ENCODE data around the gene ULK4. TPM values are rescaled to one million over a fixed set of nuclear protein-coding genes. Genes with fewer than 3 reads are reported as not detected.

Gene ULK4
- total and polyA plus RNA-seq, 2 of the 8 experiments (the other 6 are each of a cell fraction or from before 2014, with no cell fraction given): 3.0 to 10.8 TPM

DNA sequence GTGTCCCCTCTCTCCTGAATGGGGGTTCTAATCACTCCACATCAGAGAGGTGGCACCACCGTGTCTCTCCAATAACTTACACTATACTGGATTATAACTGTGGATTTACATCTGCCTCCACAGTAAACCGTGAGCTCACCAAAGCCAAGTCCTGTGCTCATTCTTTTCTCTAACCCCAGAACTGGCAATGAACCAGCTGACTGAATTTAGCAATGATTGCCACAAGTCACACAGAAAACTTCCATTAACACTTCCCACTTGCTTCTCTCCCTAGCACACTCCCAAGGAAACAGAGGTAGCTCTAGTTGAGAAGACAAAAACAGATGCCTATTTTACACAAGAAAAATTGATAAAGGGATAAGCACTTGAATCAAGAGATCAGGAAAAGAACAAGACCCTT, 361.3 kb downstream of the ULK4 start:
- H3K79me1 ChIP-seq (ENCODE audit: low read depth, low read length): no peaks in the 10 kb centered on the region
- no peaks in the 10 kb centered on the region for H4K20me1 ChIP-seq (replicated peaks in 1 of 2; ENCODE audit: control insufficient read depth in 1 of 2, insufficient read depth in 2 of 2, low read length in 2 of 2)
- H3K27me3 ChIP-seq (replicated peaks in 1 of 4; ENCODE audit: control insufficient read depth in 3 of 4, extremely low read depth in 1 of 4, insufficient read depth in 3 of 4, low read length in 3 of 4): no peaks in the 10 kb centered on the region
- WGBS, 2 experiments (ENCODE audit: extremely low coverage in 1 of 2, insufficient coverage in 1 of 2, insufficient read length in 1 of 2, insufficient replicate concordance in 2 of 2, low coverage in 1 of 2, low lambda C conversion rate in 2 of 2, missing lambda C conversion rate in 1 of 2): 90% methylated on average over 2 of the region's 2 CpGs; no CpG with 5 or more reads in 1 of the 2 experiments
- H3K14ac ChIP-seq (ENCODE audit: insufficient read length): no peak overlapping the region
- ChIA-PET POLR2A (ENCODE audit: partially characterized antibody) (interaction anchor here (0.7 kb wide), 1 partner anchor 9 kb away, joined by 3 read pairs; no protein-coding TSS in a partner anchor), CTCF (ENCODE audit: partially characterized antibody) (interaction anchor here (0.6 kb wide), 1 partner anchor 1502 kb away, joined by 3 read pairs; no protein-coding TSS in a partner anchor)
- no peak overlapping the region for H3K23ac ChIP-seq (ENCODE audit: insufficient read length)
- H3K18ac ChIP-seq (ENCODE audit: extremely low read depth, low read length): no peak overlapping the region
- H2BK20ac ChIP-seq (ENCODE audit: low read length): no peak overlapping the region
- H3K9ac ChIP-seq (replicated peaks in 1 of 4; ENCODE audit: extremely low read depth in 1 of 4, low read depth in 3 of 4, low read length in 3 of 4): no peak overlapping the region
- H3K4me2 ChIP-seq (ENCODE audit: insufficient read depth in 1 of 2, low read depth in 2 of 2, low read length in 2 of 2): no peak overlapping the region
- H3K56ac ChIP-seq (replicated peaks; ENCODE audit: insufficient read length, low read depth, low read length): no peak overlapping the region
- no peak overlapping the region for H3K4ac ChIP-seq (replicated peaks; ENCODE audit: insufficient read length, low read depth, low read length)
- no peak overlapping the region for H2BK120ac ChIP-seq (replicated peaks; ENCODE audit: low read depth, low read length)
- H3K36me3 ChIP-seq (ENCODE audit: control insufficient read depth in 2 of 4, insufficient read depth in 4 of 4, low read length in 3 of 4): no peaks in the 10 kb centered on the region
- no peak overlapping the region for H4K8ac ChIP-seq (ENCODE audit: extremely low read depth, insufficient read depth, low read length)
- H2AK5ac ChIP-seq (ENCODE audit: low read depth, low read length): no peak overlapping the region
- FAIRE-seq (no peak), DNase-seq (ENCODE audit: low read depth in 1 of 2, low spot score in 2 of 2) (no peak)
- H4K5ac ChIP-seq (ENCODE audit: insufficient read length, low read depth, low read length): no peak overlapping the region
- no peak overlapping the region for H2BK15ac ChIP-seq (ENCODE audit: low read length)
- H3K79me2 ChIP-seq (ENCODE audit: control insufficient read depth in 1 of 2, insufficient read depth in 2 of 2, low read length in 2 of 2): no peaks in the 10 kb centered on the region
- no peak overlapping the region for H4K91ac ChIP-seq (replicated peaks; ENCODE audit: insufficient read length, low read length)
- no peak overlapping the region for H2AFZ ChIP-seq (ENCODE audit: low read length)
- no peak overlapping the region for H3K27ac ChIP-seq (ENCODE audit: low read depth, low read length)
- H3K23me2 ChIP-seq (ENCODE audit: low read depth, low read length): no peaks in the 10 kb centered on the region
- no peaks in the 10 kb centered on the region for H3K4me1 ChIP-seq (replicated peaks in 1 of 4; ENCODE audit: control insufficient read depth in 3 of 4, insufficient read depth in 4 of 4, low read length in 3 of 4)
- no peak overlapping the region for H2BK5ac ChIP-seq (ENCODE audit: low read depth, low read length)
- no peak overlapping the region for H3K4me3 ChIP-seq (ENCODE audit: extremely low read depth in 1 of 4, insufficient read depth in 2 of 4, low read depth in 3 of 4, low read length in 4 of 4)
- H3K9me3 ChIP-seq (ENCODE audit: insufficient read depth in 2 of 2, low read depth in 1 of 2, low read length in 1 of 2): no peaks in the 10 kb centered on the region
- H2BK12ac ChIP-seq (ENCODE audit: low read depth, low read length): no peak overlapping the region
- no peak for TF ChIP-seq KDM1A (IDR thresholded peaks at IDR 0.05; ENCODE audit: borderline replicate concordance, low read length)
- no peak for TF ChIP-seq CHD2 (IDR thresholded peaks at IDR 0.05; ENCODE audit: low read length)
- no peak for TF ChIP-seq SIX5 (IDR thresholded peaks at IDR 0.05; ENCODE audit: low read depth, low read length)

Data from H1 (cell line).